ENCODE data around the gene SYNCRIP. TPM values are rescaled to one million over a fixed set of nuclear protein-coding genes. Genes with fewer than 3 reads are reported as not detected.
A peak's percentile ranks its signal among the peaks of the same experiment; 100 is the strongest.

SYNCRIP gene
- total RNA-seq, 1 experiment from 2014 or later, result 199 TPM

DNA sequence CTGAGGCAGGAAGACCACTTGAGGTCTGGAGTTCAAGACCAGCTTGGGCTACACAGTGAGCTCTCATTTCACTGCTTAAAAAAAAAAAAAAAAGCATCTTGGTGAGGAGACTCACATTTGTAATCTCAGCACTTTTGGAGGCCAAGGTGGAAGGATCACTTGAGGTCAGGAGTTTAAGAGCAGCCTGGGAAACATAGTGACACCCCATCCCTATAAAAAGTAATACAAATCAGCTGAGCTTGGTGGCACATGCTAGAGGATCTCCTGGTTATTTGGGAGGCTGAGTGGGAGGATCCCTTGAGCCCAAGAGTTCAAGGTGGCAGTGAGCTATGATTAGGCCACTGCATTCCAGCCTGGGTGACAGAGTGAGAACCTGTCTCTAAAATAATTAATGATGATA, 29.4 kb upstream of the SYNCRIP start:
- H3K9me3 ChIP-seq (ENCODE audit: control insufficient read depth, low read depth, low read length), result no peaks in the 10 kb centered on the region
- DNase-seq, result peak; percentile 33
- H3K9ac ChIP-seq (ENCODE audit: extremely low read depth, insufficient read length, low read length), result no peak overlapping the region
- Mint-ChIP-seq H3K36me3 (ENCODE audit: insufficient read depth in 1 of 3, low read depth in 3 of 3) (peaks cover 31 to 40% (median 37%) of the 10 kb centered on the region in 3 experiments), H3K9me3 (no peaks in the 10 kb centered on the region; a peak in 1 of 5 replicates), H3K27ac (peak overlapping the region in 2 of 3 experiments; percentile 71 to 80; a peak in 3 of 7 replicates), H3K4me1 (peaks cover 46 to 47% of the 10 kb centered on the region in 2 experiments), H3K27me3 (ENCODE audit: low read depth) (no peaks in the 10 kb centered on the region), H3K4me3 (no peak overlapping the region)
- H2AK5ac ChIP-seq (ENCODE audit: insufficient read length, low read length), result no peak overlapping the region
- H2BK15ac ChIP-seq (ENCODE audit: low read depth, low read length), result no peak overlapping the region
- H3K23me2 ChIP-seq (ENCODE audit: insufficient read length, low read depth, low read length, poor library complexity, severe bottlenecking), result peaks cover 4% of the 10 kb centered on the region
- no peak overlapping the region for H3K23ac ChIP-seq (ENCODE audit: insufficient read length, low read depth, low read length)
- H2BK20ac ChIP-seq (ENCODE audit: low read depth, low read length, poor library complexity, severe bottlenecking), result no peak overlapping the region
- H4K20me1 ChIP-seq (ENCODE audit: control insufficient read depth, insufficient read depth, insufficient read length), result no peaks in the 10 kb centered on the region
- TF ChIP-seq CTCF (conservative IDR thresholded peaks at IDR 0.05), result no peak
- H4K91ac ChIP-seq (ENCODE audit: insufficient read length, low read depth, low read length), result no peak overlapping the region
- H2AFZ ChIP-seq (ENCODE audit: low read length), result no peak overlapping the region
- H3K27me3 ChIP-seq (ENCODE audit: insufficient read depth, low read length), result no peaks in the 10 kb centered on the region
- H4K5ac ChIP-seq (ENCODE audit: insufficient read length, low read depth, low read length), result no peak overlapping the region
- no peak overlapping the region for H2BK120ac ChIP-seq (ENCODE audit: low read depth, low read length, poor library complexity, severe bottlenecking)
- no peaks in the 10 kb centered on the region for H3K79me1 ChIP-seq (ENCODE audit: insufficient read depth, low read depth, low read length, poor library complexity, severe bottlenecking)
- H3K56ac ChIP-seq (ENCODE audit: insufficient read length, low read depth, low read length), result no peak overlapping the region
- H3K4me2 ChIP-seq (ENCODE audit: insufficient read depth, insufficient read length, low read length), result no peak overlapping the region
- no peak overlapping the region for H3K18ac ChIP-seq (ENCODE audit: insufficient read length, low read depth, low read length)
- peaks cover 2% of the 10 kb centered on the region; the same call in 1 of the 2 replicates for H3K4me1 ChIP-seq (ENCODE audit: insufficient read depth, low read length)
- H3K79me2 ChIP-seq (ENCODE audit: insufficient read depth, low read length), result peaks cover 13% of the 10 kb centered on the region; the same call in 1 of the 2 replicates
- no peak overlapping the region for H2BK12ac ChIP-seq (ENCODE audit: insufficient read length, low read depth, low read length)
- H3K4ac ChIP-seq (ENCODE audit: low read depth, low read length), result no peak overlapping the region
- H3K14ac ChIP-seq (ENCODE audit: insufficient read depth, low read length), result no peak overlapping the region
- no peak overlapping the region for H4K8ac ChIP-seq (replicated peaks; ENCODE audit: insufficient read length, low read depth, low read length)
- H3K27ac ChIP-seq (ENCODE audit: insufficient read length, low read depth, low read length), result no peak overlapping the region
- no peak overlapping the region for H2BK5ac ChIP-seq (ENCODE audit: insufficient read length, low read length)
- no peak overlapping the region for H3T11ph ChIP-seq (ENCODE audit: low read length)

Measured in H9 (cell line).